Gastroesophageal sphincter (tissue), 3 donors: Measurements from ENCODE around the gene TULP3.

Experiments used
- CTCF ChIP-seq, 4 experiments: fragments of 200-600 bp in 2 of 4; fragments of 450-650 bp in 2 of 4; sonication (generic) in 1 of 4; IDR thresholded peaks; one replicate each; pipeline ENCODE4 v1.5.1; 2017 to 2019; ENCODE audit warnings: antibody characterized with exemption in 4 of 4, mild to moderate bottlenecking in 2 of 4, moderate library complexity in 2 of 4
- EP300 ChIP-seq: sonication (generic); formaldehyde crosslinking; IDR thresholded peaks from one replicate; pipeline ENCODE4 v1.6.1; 2017; ENCODE audit warnings: antibody characterized with exemption, mild to moderate bottlenecking
- POLR2A ChIP-seq, 2 donors: fragments of 450-650 bp; IDR thresholded peaks; one replicate each; pipeline ENCODE4 v1.6.1; 2017; ENCODE audit warnings: antibody characterized with exemption in 2 of 2, mild to moderate bottlenecking in 2 of 2, moderate library complexity in 1 of 2
- POLR2AphosphoS5 ChIP-seq: sonication (generic); formaldehyde crosslinking; IDR thresholded peaks from one replicate; pipeline ENCODE4 v1.6.1; 2017; ENCODE audit warnings: antibody characterized with exemption

GRCh38 chr12:2941524-2941923, 50.8 kb downstream of the TULP3 start:
- TF ChIP-seq CTCF (IDR thresholded peaks at IDR 0.05) (no peak), POLR2A (IDR thresholded peaks at IDR 0.05) (no peak), POLR2AphosphoS5 (no peak), EP300 (no peak)
